Stimulated activated naive CD8-positive, alpha-beta T cell treated with anti-CD3 and anti-CD28 coated beads, Interleukin-15, amount 100 ng/mL, for 72 hours (primary cell): ENCODE measurements around the gene ZNF76.
"Not testable (repeated sequence)": the region's sequence is repeated elsewhere in the genome, so short reads cannot be mapped to it uniquely, and the experiment has no call there.

ENCODE experiments used
- ATAC-seq: fragments of 150-1000 bp; cut with Tn5 transposase; 2 replicates; pipeline ENCODE4 v1.10.0; 2021; ENCODE audit warnings: mild to moderate bottlenecking, moderate library complexity
- DNase-seq, 2 donors: peaks; one replicate each; pipeline ENCODE4 v3.0.0; 2021 to 2022
- H3K27ac Mint-ChIP-seq, 2 donors: one replicate each; pipeline ENCODE4 v1.8.0; 2022; ENCODE audit warnings: mild to moderate bottlenecking in 2 of 2, mixed read lengths in 2 of 2, moderate library complexity in 2 of 2
- H3K27me3 Mint-ChIP-seq: one replicate; pipeline ENCODE4 v1.8.0; 2022; ENCODE audit warnings: mixed read lengths
- H3K4me1 Mint-ChIP-seq: one replicate; pipeline ENCODE4 v1.8.0; 2022; ENCODE audit warnings: mild to moderate bottlenecking, mixed read lengths
- H3K4me3 Mint-ChIP-seq, 2 donors: one replicate each; pipeline ENCODE4 v1.8.0; 2022; ENCODE audit warnings: mild to moderate bottlenecking in 2 of 2, mixed read lengths in 2 of 2, moderate library complexity in 1 of 2
- H3K9me3 Mint-ChIP-seq, 2 donors: one replicate each; pipeline ENCODE4 v1.8.0; 2022; ENCODE audit warnings: mixed read lengths in 2 of 2

ZNF76 gene

GRCh38 chr6:35298625-35299140 is 39.1 kb downstream of the ZNF76 start:
- no peaks in the 10 kb centered on the region for H3K27me3 Mint-ChIP-seq
- peaks cover 67% of the 10 kb centered on the region for H3K4me1 Mint-ChIP-seq
- H3K4me3 Mint-ChIP-seq: peak overlapping the region; percentile 82 to 85
- H3K9me3 Mint-ChIP-seq: no peaks in the 10 kb centered on the region
- ATAC-seq (no peak), DNase-seq (peak in 1 of 2 donors; percentile 30)
- H3K27ac Mint-ChIP-seq: peak overlapping the region; percentile 86 to 87

DNA sequence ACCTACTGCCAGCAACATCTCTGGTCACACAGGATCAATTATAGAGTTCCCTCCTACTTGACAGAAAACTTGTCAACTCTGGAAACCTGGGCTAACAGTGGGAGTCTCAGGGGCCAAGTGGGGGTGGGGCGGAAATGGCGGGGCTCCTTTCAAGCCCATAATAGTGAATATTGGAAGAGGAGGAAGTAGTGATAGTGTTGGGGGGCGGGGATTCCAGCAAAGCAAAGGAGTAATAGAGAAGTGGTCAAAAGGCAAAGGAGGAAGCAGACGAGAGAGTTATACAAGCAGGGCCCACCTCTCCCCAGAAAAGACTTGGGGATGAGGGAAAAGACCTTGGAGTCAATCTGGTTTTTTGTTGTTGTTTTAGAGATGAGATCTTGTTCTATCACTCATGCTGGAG is 40.1 kb downstream of the ZNF76 start:
- Mint-ChIP-seq H3K27me3 (no peaks in the 10 kb centered on the region), H3K4me3 (peak overlapping the region; percentile 82 to 85), H3K4me1 (peaks cover 71% of the 10 kb centered on the region), H3K27ac (peak overlapping the region; percentile 84 to 86), H3K9me3 (no peaks in the 10 kb centered on the region)
- ATAC-seq (no peak), DNase-seq (no peak)

DNA sequence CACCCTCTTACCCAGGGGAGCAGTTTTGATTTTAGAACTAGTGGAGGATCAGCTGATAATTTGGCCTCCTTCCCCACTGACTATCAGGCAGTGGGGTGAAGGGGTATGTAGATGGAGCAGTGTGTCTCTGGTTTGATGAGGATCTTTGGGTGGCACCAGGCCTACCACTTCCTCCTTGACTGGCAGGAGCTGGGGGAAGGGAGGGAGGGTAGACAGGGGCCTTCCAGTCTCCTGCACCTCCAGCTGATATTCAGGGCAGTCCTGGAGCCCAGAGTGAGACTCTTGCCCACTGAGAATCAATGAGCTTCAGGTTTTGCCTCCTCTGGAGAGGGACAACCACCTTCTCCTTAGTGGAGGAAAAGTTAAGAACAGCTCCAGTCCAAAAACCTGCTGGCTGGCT is 41.3 kb downstream of the ZNF76 start:
- Mint-ChIP-seq H3K27me3 (no peaks in the 10 kb centered on the region), H3K4me3 (peak overlapping the region; percentile 82 to 85), H3K27ac (peak overlapping the region in 1 of 2 donors; percentile 85), H3K4me1 (peaks cover 76% of the 10 kb centered on the region), H3K9me3 (no peaks in the 10 kb centered on the region)
- ATAC-seq: no peak
- DNase-seq: peak in 1 of 2 donors; percentile 32

DNA sequence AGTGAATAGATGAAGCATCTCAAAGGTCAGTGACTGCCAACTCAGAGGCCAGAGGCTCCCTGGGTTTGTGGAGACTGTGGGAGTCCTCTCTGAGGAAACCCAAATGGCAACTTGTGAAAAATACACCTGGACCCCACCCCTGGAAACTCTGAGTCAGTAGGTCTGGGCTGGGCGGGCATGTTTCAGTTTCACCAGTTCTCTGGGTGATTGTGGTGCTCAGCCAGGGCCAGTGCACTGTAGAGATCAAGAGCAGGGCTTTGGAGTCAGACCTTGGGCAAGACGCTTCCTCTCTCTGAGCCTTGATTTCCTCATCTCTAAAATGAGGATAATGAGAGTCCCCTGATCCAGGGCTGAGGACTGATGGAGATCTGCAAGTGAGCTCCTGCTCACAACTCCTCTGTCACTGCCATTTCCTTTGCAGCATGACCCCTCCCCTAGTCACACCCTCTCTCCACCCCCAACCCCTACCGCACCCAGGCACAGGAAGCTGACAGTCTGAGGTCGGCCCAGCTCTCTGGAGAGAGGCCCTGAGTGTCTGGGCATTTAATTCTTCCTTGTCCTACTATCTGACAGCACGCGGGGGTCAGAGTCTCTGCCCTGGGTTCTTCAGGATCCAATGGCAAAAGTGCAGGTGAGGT is 43.2 kb downstream of the ZNF76 start:
- Mint-ChIP-seq H3K4me1 (peaks cover 76% of the 10 kb centered on the region), H3K27me3 (no peaks in the 10 kb centered on the region), H3K27ac (peak overlapping the region; percentile 97 to 98), H3K9me3 (no peaks in the 10 kb centered on the region), H3K4me3 (peak overlapping the region; percentile 88 to 89)
- peak; percentile 87 to 93 for DNase-seq
- ATAC-seq: peak; percentile 90

DNA sequence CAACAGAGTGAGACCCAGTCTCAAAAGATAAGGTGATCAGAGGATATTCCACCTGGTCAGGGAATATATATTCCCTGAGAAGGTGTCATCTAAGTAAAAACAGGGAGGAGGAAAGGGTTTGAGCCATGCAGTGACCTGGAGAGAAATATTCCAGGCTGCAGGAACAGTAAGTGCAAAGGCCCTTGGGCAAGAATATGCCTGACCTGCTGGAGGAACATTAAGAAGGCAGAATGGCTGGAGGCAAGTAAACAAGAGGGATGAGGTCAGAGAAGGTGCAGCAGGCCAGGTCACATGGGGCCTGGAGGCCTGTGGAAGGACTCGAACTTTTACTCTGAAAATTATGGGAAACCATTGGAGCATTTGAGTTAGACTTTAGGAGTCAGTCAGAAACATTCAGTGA is 44.8 kb downstream of the ZNF76 start:
- ATAC-seq: no peak
- peaks cover 87% of the 10 kb centered on the region for H3K4me1 Mint-ChIP-seq

GRCh38 chr6:35305117-35305516 is 45.6 kb downstream of the ZNF76 start:
- H3K4me1 Mint-ChIP-seq: peaks cover 87% of the 10 kb centered on the region
- no peak overlapping the region for H3K4me3 Mint-ChIP-seq
- H3K27ac Mint-ChIP-seq: no peak overlapping the region
- H3K27me3 Mint-ChIP-seq: no peaks in the 10 kb centered on the region
- no peak for DNase-seq
- no peak for ATAC-seq
- no peaks in the 10 kb centered on the region for H3K9me3 Mint-ChIP-seq

More for the DNA sequence above, 44.8 kb downstream of the ZNF76 start:
- Mint-ChIP-seq H3K27ac (peak overlapping the region; percentile 71 to 86), H3K4me3 (peak overlapping the region; percentile 88 to 89), H3K27me3 (no peaks in the 10 kb centered on the region), H3K9me3 (no peaks in the 10 kb centered on the region)
- DNase-seq: no peak

DNA sequence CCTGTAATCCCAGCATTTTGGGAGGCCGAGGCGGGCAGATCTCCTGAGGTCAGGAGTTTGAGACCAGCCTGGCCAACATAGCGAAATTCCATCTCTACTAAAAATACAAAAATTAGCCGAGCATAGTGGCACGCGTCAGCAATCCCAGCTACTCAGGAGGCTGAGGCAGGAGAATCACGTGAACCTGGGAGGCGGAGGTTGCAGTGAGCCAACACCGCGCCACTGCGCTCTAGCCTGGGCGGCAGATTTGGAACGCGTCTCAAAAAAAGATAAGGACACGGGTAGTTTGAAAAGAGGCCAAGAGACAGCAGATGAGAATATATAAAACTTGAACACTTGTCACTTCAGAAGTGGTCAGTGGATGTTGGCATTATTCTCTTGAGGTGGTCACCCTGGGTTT is 47.6 kb downstream of the ZNF76 start:
- ATAC-seq, H3K27ac Mint-ChIP-seq, H3K9me3 Mint-ChIP-seq, H3K4me3 Mint-ChIP-seq, H3K27me3 Mint-ChIP-seq, DNase-seq: not testable (repeated sequence)
- peaks cover 87% of the 10 kb centered on the region for H3K4me1 Mint-ChIP-seq

GRCh38 chr6:35308543-35308942 is 49.0 kb downstream of the ZNF76 start:
- not testable (repeated sequence) for H3K9me3 Mint-ChIP-seq, ATAC-seq, H3K27me3 Mint-ChIP-seq, DNase-seq, H3K4me3 Mint-ChIP-seq, H3K27ac Mint-ChIP-seq
- peaks cover 87% of the 10 kb centered on the region for H3K4me1 Mint-ChIP-seq

DNA sequence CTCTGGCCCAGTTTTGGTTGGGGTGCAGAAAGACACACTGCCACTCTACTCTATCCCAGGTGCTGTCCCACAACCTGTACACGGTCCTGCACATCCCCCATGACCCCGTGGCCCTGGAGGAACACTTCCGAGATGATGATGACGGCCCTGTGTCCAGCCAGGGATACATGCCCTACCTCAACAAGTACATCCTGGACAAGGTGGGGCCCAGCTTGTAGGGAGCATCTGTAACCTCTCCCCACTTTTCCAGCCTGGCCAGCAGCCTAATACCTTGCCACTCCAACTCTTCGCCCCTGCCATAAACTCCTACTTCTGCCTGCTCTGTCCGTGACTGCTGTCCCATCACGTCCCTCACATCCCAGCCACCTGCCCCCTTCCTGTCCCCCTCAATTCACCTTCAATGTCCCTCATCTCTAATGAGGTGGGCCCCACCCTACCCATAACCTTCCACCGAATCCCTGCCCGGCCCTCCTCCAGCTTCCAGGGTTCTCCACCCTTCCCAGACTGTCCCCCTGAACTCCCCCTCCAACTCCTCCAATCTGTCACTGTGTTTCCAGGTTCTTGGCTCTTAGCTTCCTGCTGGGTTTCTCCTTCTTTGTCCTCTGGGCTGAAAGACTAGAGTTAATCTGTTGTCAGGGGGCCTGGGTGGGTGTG is 50.2 kb downstream of the ZNF76 start:
- no peak for DNase-seq
- peak overlapping the region; percentile 77 for H3K4me3 Mint-ChIP-seq
- ATAC-seq: no peak
- H3K4me1 Mint-ChIP-seq: peaks cover 87% of the 10 kb centered on the region
- H3K9me3 Mint-ChIP-seq: no peaks in the 10 kb centered on the region
- H3K27ac Mint-ChIP-seq: peak overlapping the region; percentile 97
- H3K27me3 Mint-ChIP-seq: no peaks in the 10 kb centered on the region

DNA sequence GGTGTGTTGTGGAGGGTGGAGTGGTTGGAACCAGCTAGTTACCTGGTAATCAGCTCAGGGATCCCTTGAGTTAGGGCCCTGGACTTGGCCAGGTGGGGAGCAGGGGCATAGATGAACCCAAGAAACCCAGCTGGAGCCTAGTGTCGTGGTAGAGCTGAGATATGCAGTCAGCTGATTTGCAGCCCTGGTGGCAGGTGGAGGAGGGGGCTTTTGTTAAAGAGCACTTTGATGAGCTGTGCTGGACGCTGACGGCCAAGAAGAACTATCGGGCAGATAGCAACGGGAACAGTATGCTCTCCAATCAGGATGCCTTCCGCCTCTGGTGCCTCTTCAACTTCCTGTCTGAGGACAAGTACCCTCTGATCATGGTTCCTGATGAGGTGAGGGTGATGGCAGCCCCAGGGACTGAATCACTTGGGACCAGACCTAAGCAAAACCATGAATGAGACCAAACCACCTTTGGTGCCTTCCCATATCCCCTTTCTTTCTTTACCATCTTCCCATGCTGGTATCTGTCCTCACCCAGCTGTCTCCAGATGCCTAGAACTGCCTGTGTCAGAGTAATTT is 50.8 kb downstream of the ZNF76 start:
- H3K4me3 Mint-ChIP-seq: peak overlapping the region; percentile 77
- H3K27ac Mint-ChIP-seq: peak overlapping the region; percentile 97
- ATAC-seq: peak; percentile 67
- H3K9me3 Mint-ChIP-seq: no peaks in the 10 kb centered on the region
- H3K4me1 Mint-ChIP-seq: peaks cover 93% of the 10 kb centered on the region
- no peaks in the 10 kb centered on the region for H3K27me3 Mint-ChIP-seq
- DNase-seq: peak in 1 of 2 donors; percentile 28

- Mint-ChIP-seq H3K4me1 (peaks cover 96% of the 10 kb centered on the region), H3K27me3 (no peaks in the 10 kb centered on the region), H3K9me3 (no peaks in the 10 kb centered on the region), H3K27ac (peak overlapping the region; percentile 97), H3K4me3 (peak overlapping the region; percentile 77)
- ATAC-seq: peak; percentile 90
- DNase-seq: peak; percentile 25 to 57
These were observed 52.0 kb downstream of the ZNF76 start for GRCh38 chr6:35311390-35312075.

GRCh38 chr6:35312076-35312800 is 52.7 kb downstream of the ZNF76 start:
- peaks cover 96% of the 10 kb centered on the region for H3K4me1 Mint-ChIP-seq
- H3K27me3 Mint-ChIP-seq: no peaks in the 10 kb centered on the region
- H3K27ac Mint-ChIP-seq: peak overlapping the region; percentile 97
- H3K9me3 Mint-ChIP-seq: no peaks in the 10 kb centered on the region
- H3K4me3 Mint-ChIP-seq: peak overlapping the region; percentile 77
- ATAC-seq (no peak), DNase-seq (no peak)

DNA sequence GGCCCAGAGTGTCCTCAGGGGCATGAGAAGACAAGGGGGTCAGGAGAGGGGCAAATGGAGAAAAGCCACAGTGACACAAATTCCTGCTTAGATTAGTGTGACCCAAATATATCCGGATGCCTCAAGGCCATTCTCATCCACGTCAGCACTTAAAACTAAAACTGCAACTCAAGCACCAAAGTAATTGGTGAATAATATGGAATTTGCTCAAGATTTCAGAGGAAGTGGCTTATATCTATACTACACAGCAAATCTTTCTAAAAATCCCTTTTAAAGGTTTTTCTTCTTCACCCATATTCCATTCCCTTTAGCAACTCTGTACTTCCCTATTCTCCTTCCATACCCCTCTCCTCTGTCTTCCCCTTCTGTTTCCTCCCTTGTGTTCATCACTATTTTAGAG is 53.3 kb downstream of the ZNF76 start:
- peaks cover 96% of the 10 kb centered on the region for H3K4me1 Mint-ChIP-seq
- peak overlapping the region; percentile 77 for H3K4me3 Mint-ChIP-seq
- ATAC-seq (no peak), DNase-seq (no peak)
- no peaks in the 10 kb centered on the region for H3K9me3 Mint-ChIP-seq
- H3K27me3 Mint-ChIP-seq: no peaks in the 10 kb centered on the region
- H3K27ac Mint-ChIP-seq: peak overlapping the region in 1 of 2 donors; percentile 9

- Mint-ChIP-seq H3K9me3 (no peaks in the 10 kb centered on the region), H3K27ac (peak overlapping the region in 1 of 2 donors; percentile 96), H3K27me3 (no peaks in the 10 kb centered on the region), H3K4me3 (no peak overlapping the region), H3K4me1 (peaks cover 59% of the 10 kb centered on the region)
- ATAC-seq: no peak
- no peak for DNase-seq
These were observed 58.1 kb downstream of the ZNF76 start for GRCh38 chr6:35317483-35318195.
